ENCODE measurements around the gene CFAP20DC. TPM values are rescaled to one million over a fixed set of nuclear protein-coding genes. Genes with fewer than 3 reads are reported as not detected.

Gene CFAP20DC
- total and polyA plus RNA-seq, 2 of the 13 experiments (the other 11 are each of a cell fraction or from before 2014, with no cell fraction given) = not detected

DNA sequence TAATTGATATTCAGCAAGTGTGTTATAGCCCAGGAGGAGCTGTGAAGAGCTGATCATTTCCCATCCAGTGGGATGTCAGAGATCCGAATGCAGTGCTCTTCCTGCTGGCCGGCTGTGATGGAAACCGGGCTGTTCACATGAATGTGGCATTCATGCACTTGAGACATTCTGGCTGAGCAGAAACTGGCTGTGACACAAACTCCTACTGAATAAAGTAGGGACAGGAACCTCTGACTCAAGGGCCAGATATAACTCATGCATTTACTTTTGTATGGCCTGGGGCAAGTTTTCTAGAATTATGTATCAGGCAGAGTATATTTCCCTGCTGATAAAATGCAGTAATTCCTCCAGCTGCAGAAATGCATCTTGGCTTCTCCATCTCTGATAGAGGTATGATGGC lies 299.9 kb downstream of the CFAP20DC start (continued):
- TF ChIP-seq ZBTB49 (CRISPR knock-in tag; IDR thresholded peaks at IDR 0.05; ENCODE audit: borderline replicate concordance) (no peak), ZFP36L2 (CRISPR knock-in tag; IDR thresholded peaks at IDR 0.05) (no peak), NFKBIZ (CRISPR knock-in tag; IDR thresholded peaks at IDR 0.05) (no peak), ZNF260 (CRISPR knock-in tag; IDR thresholded peaks at IDR 0.05; ENCODE audit: borderline replicate concordance, low read depth) (no peak)

DNA sequence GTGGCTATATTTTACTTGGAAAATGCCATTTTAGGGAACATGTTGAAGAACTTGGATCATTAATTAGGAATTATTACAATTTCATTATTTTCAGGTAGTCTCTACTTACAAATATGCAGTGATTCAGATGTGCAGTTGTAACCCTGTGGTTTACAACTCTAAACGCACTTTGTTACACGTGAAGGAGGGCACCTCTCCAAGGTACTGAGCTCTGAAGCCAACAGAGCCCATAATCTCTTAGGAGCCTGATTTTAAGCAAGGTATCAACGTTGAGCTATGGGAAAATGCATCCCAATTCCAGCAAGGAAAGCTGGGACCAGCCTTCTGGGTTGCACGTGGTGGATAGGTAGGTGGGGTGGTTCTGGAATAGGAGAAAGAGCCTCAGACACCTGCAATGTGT lies 301.8 kb downstream of the CFAP20DC start:
- no peak for TF ChIP-seq ASH2L (IDR thresholded peaks at IDR 0.05; ENCODE audit: insufficient read length, low read depth, low read length)
- TF ChIP-seq, protein P1, sequence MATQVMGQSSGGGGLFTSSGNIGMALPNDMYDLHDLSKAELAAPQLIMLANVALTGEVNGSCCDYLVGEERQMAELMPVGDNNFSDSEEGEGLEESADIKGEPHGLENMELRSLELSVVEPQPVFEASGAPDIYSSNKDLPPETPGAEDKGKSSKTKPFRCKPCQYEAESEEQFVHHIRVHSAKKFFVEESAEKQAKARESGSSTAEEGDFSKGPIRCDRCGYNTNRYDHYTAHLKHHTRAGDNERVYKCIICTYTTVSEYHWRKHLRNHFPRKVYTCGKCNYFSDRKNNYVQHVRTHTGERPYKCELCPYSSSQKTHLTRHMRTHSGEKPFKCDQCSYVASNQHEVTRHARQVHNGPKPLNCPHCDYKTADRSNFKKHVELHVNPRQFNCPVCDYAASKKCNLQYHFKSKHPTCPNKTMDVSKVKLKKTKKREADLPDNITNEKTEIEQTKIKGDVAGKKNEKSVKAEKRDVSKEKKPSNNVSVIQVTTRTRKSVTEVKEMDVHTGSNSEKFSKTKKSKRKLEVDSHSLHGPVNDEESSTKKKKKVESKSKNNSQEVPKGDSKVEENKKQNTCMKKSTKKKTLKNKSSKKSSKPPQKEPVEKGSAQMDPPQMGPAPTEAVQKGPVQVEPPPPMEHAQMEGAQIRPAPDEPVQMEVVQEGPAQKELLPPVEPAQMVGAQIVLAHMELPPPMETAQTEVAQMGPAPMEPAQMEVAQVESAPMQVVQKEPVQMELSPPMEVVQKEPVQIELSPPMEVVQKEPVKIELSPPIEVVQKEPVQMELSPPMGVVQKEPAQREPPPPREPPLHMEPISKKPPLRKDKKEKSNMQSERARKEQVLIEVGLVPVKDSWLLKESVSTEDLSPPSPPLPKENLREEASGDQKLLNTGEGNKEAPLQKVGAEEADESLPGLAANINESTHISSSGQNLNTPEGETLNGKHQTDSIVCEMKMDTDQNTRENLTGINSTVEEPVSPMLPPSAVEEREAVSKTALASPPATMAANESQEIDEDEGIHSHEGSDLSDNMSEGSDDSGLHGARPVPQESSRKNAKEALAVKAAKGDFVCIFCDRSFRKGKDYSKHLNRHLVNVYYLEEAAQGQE (IDR thresholded peaks at IDR 0.05; ENCODE audit: borderline replicate concordance in 1 of 2, low read depth in 1 of 2, low read length in 2 of 2) = peak in 1 of 2 experiments; percentile 56; a peak in 3 of 4 replicates
- no peak for TF ChIP-seq BCLAF1 (IDR thresholded peaks at IDR 0.05)
- TF ChIP-seq, protein P2, sequence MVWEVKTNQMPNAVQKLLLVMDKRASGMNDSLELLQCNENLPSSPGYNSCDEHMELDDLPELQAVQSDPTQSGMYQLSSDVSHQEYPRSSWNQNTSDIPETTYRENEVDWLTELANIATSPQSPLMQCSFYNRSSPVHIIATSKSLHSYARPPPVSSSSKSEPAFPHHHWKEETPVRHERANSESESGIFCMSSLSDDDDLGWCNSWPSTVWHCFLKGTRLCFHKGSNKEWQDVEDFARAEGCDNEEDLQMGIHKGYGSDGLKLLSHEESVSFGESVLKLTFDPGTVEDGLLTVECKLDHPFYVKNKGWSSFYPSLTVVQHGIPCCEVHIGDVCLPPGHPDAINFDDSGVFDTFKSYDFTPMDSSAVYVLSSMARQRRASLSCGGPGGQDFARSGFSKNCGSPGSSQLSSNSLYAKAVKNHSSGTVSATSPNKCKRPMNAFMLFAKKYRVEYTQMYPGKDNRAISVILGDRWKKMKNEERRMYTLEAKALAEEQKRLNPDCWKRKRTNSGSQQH (CRISPR knock-in tag; IDR thresholded peaks at IDR 0.05; ENCODE audit: low read depth) = no peak
- no peaks in the 10 kb centered on the region for H3K4me1 ChIP-seq (ENCODE audit: insufficient read depth, low read length)
- H3K27me3 ChIP-seq (ENCODE audit: control insufficient read depth in 1 of 2, insufficient read depth in 2 of 2, low read length in 2 of 2) = no peaks in the 10 kb centered on the region; a peak in 2 of 5 replicates
- ChIA-PET POLR2A (no interaction called here), CTCF (ENCODE audit: low intra/inter-chr PET ratio, low total read pairs) (no interaction called here)
- no peak overlapping the region for H3K27ac ChIP-seq (ENCODE audit: extremely low read length, insufficient read depth, low read length)
- no peak for DNase-seq (ENCODE audit: low spot score)
- in situ Hi-C loops (cut with HindIII; ENCODE audit: extremely low pct_ligation_motif_present, low pct_unique_long_range_greater_than_20kb) (no loop called here), intact Hi-C loops (cut with micrococcal nuclease; ENCODE audit: unreplicated experiment) (no loop called here)
- H3K79me2 ChIP-seq (ENCODE audit: insufficient read depth, low read length) = no peaks in the 10 kb centered on the region
- no peak overlapping the region for H3K4me2 ChIP-seq (ENCODE audit: low read depth, low read length)
- no peaks in the 10 kb centered on the region for H3K36me3 ChIP-seq (replicated peaks in 1 of 2; ENCODE audit: control insufficient read depth in 1 of 2, insufficient read depth in 2 of 2, low read length in 2 of 2)
- no peak overlapping the region for H3K4me3 ChIP-seq (replicated peaks in 1 of 3; ENCODE audit: insufficient read depth in 1 of 3, low read depth in 2 of 3, low read length in 3 of 3)
- BruUV-seq (replicated peaks) = no TSS peak
- H4K20me1 ChIP-seq (ENCODE audit: insufficient read depth, low read length) = no peaks in the 10 kb centered on the region
- 2% methylated on average over 4 of the region's 4 CpGs for WGBS (ENCODE audit: low lambda C conversion rate)
- H3K9ac ChIP-seq (ENCODE audit: insufficient read depth, low read depth, low read length) = no peak overlapping the region
- ATAC-seq = no peak
- no peak overlapping the region for H2AFZ ChIP-seq (ENCODE audit: low read length)
- no peaks in the 10 kb centered on the region for H3K9me3 ChIP-seq (ENCODE audit: low read length)
- no peak for FAIRE-seq

Measured in HepG2 (cell line).